HUDEP-2 (cell line): Measurements from ENCODE around the gene S100A16.

Experiments
- DNase-seq, 76 experiments: peaks; one replicate each; lab custom pipeline; 2025; ENCODE audit not compliant: unreplicated experiment in 76 of 76; lab: John Stamatoyannopoulos, UW

The S100A16 gene

DNA sequence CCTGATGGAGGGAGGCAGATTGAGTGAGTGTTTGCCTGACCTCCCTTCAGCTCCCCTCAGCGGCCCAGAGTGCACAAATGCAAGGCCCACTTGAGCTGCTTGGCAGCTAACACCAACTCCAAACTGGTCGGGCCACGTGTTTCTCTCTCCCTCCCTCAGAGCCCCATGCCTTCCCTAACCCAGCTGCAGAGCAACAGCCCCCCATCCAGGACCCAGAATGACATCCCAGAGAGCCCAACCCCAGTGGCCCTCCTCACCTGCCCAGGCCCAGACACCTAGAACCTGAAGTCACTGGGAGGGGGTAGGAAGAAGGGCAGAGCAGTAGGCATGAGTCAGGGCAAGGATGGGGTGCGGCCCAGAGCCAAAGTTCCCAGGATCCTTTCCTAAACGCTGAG, 4.0 kb upstream of the S100A16 start:
- DNase-seq, result no peak

DNA sequence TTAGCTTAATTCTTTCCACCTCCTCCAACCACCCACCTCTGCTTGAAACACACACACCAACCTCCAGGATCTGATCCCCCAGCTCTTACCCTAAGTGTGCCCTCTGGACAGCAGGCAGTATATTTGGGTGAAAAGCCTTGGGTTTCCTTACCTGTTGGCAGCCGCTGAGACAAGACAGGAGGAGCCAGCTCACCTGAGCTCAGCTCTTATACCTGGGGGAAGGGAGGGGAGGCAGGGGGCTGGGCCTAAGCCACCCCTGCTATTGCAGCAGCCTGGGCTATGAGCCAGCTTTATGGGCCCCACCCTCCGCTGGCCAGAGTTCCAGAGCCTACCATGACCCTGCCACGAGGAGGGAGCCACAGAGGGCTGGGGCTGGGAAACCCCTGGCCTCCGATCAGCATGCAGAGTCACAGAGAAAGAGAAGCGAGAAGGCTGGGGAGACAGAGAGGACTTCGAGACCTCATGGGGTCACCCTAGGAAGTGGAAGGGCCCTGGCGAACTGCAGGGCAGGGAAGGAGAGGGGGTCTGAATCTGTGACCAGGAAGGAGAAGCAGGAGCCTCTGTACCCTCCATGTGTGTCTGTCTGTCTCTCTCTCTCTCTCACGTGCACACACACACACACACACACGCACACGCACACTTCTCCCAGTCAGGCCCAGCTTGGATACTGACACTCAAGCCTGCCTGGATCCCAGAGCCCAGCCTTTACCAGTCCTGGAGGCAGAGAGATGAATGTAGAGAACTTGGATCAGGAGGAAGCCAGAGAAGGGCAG, 3.4 kb upstream of the S100A16 start, which contains the start of gene S100A14:
S100A14 (minus strand) TSS at position 182 of the 773 bp plus-strand sequence. CDS start 467 bp downstream, outside the sequence.
- peak in 56 of 76 experiments; percentile 8 to 70 (median 42) for DNase-seq

DNA sequence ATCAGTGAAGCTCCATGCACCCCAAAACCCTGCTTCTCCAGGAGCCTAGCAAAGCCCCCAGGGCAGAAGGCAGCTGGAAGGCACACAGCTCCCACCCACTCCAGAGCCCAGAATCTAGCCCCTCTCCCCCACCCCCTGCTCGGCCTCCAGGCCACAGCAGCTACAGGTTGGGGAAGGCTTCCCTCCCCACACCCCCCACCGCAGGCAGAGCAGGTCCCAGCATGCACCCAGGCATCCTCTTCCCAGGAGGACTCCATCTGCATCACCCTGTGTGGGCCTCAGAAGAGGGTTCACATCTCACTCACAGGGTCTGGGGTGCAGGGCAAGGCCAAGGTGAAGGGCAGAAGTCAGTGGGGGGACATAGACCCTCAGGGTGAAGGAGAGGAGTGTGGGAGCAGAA, 2.5 kb upstream of the S100A16 start:
- no peak for DNase-seq

DNA sequence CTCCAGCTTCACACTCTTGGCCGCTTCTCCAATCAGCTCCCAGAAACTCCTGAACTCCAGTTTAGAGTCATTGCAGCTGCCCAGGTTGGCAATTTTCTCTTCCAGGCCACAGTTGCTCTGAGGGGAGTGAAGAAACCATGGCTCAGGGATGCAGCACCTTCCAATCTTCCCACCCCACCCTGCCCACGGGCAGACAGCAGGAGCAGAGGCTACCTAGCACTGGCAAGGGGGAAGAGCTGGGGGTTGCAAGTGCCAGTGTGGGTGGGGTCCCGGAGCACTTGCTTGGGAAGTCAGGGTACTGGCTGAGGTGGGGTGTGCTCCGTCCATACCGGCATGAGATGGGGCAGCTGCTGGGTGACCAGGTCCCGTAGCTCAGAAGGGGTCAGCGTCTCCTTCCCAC, 2.0 kb upstream of the S100A16 start:
- DNase-seq, result no peak

DNA sequence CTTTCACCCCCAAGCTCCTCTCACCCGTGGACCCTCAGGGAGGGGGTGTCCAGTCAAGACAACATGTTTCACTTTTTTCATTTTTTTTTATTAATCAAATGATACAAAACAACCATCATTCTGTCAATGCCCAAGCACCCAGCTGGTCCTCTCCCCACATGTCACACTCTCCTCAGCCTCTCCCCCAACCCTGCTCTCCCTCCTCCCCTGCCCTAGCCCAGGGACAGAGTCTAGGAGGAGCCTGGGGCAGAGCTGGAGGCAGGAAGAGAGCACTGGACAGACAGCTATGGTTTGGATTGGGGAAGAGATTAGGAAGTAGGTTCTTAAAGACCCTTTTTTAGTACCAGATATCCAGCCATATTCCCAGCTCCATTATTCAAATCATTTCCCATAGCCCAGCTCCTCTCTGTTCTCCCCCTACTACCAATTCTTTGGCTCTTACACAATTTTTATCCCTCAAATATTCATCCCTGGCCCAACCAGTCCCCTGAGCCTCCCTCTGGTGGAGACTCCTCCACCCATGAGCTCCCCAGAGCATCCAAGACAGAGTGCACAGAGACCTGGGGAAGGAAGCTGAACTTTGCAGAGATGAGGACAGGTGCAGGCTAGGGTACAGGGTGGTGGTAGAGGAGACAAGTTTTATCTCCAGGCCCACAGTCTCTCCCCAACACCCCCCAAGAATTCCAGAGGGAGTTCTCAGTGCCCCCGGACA, 1.4 kb upstream of the S100A16 start:
- DNase-seq, result no peak

DNA sequence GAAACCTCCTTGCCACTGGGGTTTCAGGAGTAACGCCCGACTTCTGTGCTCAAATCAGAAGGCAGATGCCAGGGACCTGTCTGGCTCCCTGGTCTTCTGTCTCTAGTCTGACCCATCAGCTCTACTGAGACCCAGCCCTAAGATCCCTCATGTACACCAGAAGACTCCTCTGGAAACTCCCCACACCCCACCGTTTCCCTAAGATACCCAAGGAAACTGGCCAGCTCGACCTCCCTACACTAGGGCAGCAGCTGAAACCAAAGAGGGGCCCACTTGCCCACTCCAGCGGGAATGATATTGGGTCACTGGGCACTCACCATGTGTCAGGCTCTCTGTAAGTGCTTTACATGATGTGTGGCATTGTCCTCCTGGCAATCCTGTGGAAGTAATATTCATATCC, 469 bp upstream of the S100A16 start:
- no peak for DNase-seq

DNA sequence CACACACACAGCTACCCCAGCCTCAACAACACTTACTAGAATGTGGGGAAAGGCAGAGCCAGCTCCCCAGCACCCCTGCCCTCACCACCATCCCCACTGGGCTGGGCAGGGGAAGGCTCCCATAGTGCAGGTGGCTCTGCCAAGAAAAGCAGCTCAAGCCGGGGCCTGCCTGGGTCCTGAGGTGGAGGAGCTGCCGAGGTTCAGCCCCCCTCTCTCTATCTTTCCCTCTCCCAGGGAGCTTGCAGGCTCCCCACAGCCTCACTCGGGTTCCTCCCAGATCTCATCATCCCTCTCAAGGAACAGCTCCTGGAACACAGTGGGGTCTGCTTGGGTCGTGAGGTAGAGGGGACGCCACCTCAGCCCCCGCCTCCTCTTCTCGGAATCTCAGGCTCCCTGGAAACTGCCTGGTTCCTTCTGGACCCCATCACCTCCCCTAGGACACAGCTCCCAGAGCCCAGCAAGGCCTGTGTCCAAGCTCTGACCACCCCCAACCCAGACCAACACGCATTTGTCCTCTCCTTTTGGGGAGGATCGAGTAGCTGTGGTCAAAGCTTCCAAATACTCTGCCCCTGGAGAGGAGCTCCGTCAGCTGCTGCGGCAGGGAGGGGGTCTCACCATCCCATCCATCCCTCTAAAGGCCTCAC, 704 bp downstream of the S100A16 start:
- DNase-seq, result no peak

DNA sequence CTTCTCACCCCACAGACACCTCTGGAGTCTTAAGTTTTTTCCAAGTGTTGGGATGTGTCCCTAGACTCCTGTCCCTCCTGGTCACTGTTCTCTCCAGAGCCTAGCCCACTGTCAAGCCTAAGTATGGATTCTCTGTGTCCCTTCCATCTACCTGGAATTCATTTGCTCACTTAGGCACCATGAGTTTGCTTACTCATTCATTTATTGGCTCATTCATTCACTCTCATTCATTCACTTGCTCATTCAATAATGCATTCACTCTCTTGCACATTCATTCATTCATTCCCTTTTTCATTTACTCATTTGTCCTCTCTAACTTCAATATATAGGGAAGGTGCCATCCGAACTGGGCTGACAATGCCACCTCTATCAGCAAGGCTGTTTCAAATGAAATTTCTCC, 1.6 kb downstream of the S100A16 start:
- DNase-seq, result no peak

DNA sequence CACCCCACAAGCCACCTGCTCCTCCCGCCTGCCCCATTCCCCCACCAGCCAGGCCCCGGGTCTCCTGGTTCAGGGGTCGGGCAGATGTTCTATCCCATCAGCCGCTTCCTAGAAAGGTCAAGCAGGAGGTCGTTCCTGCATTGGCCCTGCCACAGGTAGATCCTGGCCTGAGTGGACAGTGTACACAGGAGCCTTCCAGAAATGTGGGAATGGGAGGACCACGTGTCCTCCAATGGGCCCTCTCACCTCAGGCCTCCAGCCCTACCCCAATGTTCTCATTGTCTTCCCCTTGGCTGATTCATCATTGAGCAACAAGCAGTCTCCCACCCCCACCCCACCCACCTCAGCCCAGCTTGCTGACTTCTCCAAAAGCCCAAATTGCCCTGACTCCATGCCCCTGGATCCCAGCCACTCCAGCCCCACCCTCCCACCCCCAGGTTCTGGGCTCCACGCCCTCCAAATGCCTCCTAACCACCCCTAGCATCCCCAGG, 2.1 kb downstream of the S100A16 start:
- DNase-seq, result no peak

DNA sequence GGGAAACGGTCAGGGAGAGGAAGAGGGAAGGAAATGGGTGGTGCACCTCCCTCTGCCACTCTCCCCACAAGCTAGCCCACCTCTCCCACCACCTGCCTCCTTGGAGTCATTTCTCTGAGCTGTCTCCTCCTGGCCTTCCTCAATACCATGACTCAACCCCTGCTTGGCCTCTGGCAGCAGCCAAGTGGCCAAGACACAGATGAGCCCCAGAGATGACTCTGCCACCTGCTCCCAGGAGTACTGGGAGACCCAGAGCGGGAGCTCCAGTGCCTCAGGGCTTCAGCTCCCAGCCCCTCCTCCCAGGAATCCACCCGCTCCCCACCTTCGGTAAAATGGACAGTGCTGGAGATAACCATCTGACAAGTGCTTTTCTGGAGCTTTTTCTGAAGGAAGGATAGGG, 2.6 kb downstream of the S100A16 start:
- peak in 1 of 76 experiments; percentile 7 for DNase-seq

DNA sequence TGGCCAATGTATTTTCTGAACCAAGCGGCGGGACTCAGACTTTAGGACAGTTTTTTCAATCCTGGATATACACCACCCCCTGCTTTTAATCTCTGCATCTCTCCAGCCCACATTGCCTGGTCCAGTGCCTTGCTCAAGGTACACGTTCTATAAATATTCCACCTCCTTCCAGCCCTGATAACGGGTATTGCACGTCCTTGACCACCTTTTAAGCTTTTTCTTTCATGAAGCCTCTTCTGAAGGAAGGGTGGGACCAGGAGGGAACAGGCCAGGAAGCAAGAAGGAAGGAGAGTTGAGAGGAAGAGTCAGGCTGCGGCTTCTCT, 3.4 kb downstream of the S100A16 start:
- no peak for DNase-seq

DNA sequence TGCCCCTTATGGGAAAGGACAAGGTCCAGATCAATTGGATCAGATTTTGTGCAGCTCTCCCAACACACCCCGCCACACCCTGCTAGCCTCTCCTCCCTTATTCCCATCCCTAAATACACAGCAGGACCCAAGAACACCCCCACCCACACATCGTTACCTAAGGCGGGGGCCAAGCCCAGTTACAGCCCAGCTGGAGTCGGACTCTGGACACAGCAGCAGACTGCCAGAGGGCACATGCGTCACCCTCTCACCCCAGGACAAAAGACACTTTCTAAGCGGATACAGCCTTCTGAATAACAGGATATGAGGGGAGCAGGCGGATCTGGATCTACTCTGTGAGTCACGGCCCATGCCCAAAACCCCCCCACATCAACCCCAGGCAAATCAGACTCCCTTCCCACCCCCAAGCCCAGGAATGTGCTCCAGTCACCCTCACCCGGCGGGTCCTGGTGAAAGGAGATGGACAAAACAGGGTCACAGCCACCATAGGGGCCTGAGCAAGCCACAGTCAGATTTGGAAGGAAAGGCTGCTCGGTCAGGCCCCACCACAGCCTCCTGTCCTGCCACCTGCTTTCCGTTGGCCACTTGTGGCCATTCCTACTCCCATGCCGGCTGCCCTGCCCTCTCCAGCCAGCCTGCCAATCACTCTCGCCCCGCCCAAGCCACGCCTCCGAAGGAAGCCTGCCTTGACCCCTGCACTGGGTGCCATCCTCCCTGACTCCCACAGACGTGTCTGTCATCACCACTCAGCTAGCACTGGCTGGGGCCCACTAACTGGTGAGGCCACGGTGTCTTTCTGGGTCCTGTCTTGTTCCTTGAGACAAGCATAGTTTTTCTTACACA, 4.0 kb downstream of the S100A16 start:
- peak in 26 of 76 experiments; percentile 14 to 58 (median 30) for DNase-seq

DNA sequence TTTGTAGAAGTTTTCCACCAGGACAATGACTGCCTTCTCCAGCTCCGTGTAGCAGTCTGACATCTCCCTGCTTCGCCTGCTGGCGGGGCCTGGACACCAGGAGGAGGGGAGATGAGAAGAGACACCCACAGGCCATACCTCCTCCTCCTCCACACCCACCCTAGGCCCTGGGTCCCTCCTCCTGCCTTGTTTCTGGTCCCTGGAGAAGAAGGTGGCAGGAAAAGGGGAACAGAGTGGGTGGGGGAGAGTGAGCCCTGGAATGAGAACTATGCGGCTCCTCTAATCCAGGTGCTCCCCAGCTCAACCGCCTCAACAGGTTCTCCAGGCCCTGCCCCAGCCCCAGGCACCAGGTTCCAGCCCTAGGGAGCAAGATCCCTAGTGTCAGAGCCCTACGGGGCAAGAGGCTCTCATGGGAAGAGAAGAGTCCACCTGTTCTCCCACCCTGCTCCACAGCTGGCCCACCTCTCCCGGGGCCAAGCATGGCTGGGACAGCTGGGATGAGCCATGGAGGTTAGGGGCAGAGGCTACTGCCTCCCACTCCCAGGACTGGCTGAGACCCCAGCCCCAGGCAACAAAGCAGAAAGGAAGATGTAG, 4.8 kb downstream of the S100A16 start:
- DNase-seq, result no peak

DNA sequence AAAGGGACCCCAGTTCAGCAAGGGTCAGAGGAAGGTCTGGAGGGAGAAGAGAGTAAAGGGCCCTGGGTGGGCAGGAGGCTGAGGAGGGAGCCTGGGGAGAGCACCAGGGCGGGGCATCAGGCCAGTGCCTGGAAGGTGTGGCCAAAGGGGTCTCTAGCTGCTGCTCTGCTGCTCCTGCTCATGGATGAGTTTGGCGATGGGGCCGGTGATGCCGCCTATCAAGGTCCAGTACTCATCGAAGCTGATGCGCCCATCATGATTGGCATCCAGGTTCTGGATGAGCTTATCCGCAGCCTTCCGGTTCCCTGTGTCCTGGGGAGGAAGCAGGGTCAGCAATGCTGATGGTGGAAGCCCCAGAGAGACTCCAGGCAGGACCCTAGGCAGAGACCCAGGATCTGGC, 5.6 kb downstream of the S100A16 start:
- DNase-seq, result no peak

DNA sequence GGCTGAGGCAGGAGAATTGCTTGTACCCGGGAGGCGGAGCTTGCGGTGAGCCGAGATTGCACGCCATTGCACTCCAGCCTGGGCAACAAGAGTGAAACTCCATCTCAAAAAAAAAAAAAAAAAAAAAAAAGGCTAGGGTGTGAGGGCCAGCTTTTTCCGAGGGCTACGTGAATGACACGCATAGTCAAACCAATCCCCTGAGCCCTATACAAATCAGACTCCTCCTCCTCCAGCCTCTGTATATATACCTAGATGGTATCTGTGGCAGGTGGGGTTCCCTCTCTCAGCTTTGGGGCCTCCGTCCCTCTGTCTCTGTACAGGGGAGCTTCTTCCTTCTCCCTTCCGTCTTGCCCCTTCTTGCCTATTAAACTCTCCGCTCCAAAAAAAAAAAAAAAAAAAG, 6.7 kb downstream of the S100A16 start:
- DNase-seq, result no peak

DNA sequence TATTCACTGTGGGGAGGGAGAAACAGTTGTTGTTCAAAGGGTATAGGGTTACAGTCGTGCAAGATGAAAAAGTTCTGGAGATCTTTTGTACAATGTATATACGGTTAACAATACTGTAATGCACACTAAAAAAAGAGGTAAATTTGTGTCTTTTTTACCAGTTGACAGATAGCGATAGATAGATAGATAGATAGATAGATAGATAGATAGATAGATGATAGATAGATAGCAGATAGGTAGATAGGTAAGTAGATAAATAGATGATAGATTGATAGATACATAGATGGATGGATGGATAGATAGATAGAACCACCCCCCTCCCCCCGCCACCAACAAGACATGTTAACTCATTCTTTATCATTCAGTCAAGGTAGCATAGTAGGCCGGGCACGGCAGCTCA, 10.2 kb downstream of the S100A16 start:
- DNase-seq, result no peak

DNA sequence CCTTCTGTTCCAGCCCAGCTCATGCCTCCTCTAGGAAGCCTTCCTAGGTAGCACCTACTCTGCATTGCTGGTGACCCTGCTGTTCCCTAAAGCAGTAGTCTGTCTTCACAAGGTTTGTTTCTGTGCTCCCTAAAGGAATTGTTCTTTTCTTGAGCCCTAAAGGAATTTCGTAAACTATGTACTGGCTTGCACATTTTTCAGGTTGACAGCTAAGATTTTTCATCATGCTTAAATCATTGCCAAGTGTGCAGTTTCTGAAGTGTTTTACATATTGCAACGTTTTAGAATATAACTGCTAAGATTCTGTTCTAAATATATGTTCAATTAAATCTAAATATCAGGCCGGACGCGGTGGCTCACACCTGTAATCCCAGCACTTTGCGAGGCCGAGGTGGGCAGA, 13.1 kb downstream of the S100A16 start:
- no peak for DNase-seq

DNA sequence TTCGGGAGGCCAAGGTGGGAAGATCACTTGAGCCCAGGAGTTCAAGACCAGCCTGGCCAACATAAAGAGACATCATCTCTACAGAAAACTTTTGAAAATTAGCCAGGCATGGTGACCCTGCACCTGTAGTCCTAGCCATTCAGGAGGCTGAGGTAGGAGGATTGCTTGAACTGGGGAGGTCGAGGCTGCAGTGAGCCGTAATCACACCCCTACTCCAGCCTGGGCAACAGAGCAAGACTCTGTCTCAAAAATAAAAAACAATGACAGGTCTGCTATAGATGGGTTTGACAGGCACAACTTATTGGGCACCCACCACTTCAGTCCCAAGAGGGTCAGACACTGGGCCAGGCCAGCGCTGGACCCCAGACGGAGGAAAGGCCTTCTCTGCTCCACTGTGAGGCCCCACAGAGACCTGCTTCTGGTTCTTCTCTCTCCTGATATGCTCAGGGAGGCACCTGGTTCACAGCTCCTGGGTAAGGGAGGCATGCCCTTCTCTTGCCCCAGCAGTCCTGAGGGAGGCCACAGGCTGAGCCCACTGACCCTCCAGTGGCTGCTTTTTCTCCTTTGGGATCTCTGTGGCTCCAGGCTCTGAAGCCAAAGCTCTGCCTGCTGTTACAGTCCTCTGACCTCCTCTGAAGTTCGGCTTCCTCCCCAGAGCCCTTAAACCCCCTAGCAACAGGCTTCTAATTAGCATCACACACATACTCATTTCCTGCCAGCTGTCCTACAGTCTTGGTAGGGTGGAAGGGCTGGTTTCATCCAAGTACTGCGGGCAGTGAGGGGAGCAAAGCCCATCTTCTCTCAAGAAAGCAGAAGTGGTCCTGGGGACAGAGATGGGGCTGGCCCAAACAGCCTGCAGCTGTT, 14.4 kb downstream of the S100A16 start:
- DNase-seq, result no peak

DNA sequence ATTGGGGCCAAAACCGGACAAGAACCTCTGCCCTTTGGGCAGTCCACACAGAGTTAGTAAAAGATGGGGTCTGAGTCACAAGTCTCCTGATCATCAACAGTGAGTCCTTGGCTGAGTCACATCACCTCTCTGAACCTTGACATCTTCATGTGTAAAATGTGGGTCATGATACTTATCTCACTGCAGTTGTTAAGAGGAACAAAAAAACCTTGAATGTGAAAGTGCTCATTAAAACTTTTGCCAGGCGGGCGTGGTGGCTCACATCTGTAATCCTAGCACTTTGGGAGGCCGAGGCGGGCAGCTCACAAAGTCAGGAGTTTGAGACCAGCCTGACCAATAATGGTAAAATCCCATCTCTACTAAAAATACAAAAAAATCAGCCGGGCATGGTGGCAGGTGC, 15.7 kb downstream of the S100A16 start:
- DNase-seq, result peak in 33 of 76 experiments; percentile 4 to 64 (median 25)
